NCI-H748 treated with DMSO at 0.1 percent for 48 hours (cell line): ENCODE measurements around the gene UBAC2.
A peak's percentile ranks its signal among the peaks of the same experiment; 100 is the strongest.

Source experiments
- DNase-seq: peaks from one replicate; lab custom pipeline; 2025; lab: John Stamatoyannopoulos, UW

The UBAC2 gene

DNA sequence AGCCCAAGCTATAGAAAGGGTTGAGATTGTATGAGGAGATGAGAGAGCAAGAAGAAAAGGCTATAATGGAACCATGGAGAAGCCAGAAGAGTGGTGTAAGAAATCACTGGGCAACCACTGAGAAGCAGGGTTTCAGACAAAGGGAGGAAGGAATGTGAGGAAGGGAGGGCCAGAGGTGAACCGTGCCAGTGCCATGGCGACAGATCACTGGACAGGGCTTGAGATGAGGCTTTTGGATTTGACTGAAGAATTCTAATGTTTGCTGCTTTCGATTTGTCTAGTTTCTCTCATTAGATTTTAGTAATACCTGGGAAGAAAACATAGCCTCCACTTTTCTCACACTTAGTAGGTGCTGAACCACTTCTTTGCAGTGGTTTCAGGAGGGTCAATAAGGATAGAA, 112.8 kb downstream of the UBAC2 start:
- DNase-seq, result peak; percentile 45

DNA sequence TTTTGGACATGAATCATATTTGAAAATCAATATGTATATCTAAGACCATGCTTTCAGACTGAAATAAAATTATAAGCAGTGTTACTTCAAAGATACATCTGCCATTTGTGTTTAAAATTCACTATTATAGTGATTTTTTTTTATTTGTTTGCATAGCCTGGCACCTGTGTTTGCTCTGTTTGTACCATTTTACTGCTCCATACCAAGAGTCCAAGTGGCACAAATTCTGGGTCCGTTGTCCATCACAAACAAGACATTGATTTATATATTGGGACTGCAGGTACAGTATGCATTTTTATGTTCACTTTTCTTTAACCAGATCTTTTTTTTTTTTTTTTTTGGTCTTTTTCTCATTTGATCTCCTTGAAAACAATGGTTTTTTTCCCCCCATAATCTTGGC, 113.3 kb downstream of the UBAC2 start:
- DNase-seq, result no peak

DNA sequence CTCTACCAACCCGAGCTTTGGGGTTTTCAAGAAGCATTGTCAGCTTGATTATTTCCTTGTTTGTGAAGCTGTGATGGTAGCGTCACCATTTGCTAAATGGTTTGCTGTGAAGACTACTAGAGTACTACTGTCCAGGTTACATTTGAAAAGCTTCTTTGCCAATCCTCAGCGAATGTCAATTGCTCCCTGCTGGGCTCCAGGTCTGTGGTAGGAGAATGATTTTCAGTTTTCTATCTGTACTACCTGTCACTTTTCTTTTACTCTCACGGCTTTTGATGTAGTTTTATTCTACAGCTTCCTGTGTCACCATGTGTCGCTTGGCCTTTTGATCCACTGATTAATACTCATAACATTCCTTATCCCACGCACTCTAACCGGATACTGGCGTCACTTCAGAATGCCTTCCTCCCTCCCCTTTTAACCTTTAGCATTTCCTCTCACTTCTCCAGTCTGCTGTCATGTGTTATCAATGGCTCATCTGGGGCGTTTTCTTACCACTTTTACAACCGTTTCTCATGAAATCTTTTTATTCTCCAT, 114.1 kb downstream of the UBAC2 start:
- no peak for DNase-seq

DNA sequence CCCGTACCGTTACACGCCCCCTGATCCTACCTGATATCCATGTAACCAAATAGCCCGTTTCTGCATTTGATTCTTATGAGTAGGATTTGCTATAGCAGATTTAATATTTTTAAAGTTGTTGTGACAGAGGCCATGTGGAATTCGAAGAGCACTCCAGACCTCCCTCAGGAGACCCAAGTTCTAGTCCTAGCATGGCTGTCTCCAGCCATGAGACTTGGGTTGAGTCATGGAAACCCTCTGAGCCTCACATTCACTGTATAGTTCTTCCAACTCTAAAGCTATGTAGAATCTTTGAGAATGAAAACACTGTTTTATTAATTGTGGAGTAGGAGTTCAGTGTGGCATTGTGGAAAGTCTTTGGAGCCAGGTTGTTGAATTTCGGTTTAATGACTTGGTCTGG, 114.5 kb downstream of the UBAC2 start:
- DNase-seq, result no peak

DNA sequence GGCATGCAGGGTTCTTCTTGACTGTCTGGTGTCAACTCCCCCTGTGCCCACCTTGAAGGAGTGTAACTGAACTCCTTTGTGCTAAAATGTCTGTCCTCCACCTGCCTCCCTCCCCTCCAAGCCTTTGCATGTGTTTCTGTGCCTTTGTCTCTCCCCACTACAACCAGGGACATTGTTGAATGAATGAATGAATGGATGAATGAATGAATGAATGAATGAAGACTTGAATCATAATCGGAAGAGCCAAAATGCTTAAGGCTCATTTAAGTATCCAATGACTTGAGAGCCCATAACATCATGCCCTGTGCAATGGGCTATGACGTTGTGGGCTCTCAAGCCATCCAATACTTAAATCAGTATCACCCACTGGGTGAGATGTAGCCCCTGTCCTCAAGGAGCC, 115.6 kb downstream of the UBAC2 start:
- DNase-seq, result no peak

DNA sequence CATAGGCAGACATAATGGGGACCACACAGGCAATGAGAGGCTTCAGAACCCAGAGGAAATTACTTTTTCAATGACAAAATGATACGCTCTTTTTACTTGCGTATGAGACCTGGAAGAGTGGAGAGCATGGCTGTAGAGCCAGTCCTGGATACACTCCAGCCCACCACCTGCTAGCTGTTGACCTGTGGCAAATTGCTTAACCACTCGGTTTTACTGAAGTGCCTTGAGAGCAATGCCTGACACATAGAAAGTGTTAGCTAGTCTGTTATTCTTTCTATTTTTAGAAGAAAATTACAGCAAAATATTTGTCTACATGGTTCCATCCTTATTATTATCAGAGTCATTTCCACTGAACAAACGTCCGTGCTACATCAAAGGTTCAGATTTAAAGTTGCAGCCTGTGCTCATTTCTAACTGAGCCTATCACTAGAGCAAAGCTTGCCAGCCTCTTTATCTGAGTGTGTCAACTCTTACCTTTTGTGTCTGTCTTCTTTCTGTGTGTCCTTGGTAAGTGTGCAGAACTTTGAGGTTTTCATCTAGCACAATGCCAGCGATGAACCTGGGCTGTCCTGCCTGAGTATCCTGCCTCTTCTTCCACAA, 116.1 kb downstream of the UBAC2 start:
- peak; percentile 91 for DNase-seq

- no peak for DNase-seq
These were observed 120.2 kb downstream of the UBAC2 start for GRCh38 chr13:99320693-99321481.

DNA sequence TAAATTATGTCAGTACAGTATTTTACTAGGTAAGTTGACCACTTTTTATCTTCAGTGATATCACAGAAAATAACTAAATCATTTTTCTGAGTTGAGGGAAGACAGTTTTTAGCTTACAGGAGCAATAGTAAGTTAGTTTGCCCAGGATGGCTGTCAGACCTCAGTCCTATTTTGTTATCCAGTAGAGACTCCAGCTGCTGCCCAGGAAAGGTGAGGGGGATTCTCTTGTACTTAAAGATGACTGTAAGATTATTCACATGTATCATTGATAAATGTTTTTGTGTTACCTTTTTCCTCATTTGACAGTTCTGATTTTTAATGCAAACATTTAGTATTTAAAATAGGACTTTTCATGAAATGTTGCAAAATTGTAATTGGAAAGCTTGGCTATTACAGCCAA, 121.1 kb downstream of the UBAC2 start:
- no peak for DNase-seq

- DNase-seq, result no peak
These were observed 121.8 kb downstream of the UBAC2 start for GRCh38 chr13:99322297-99323103.

- no peak for DNase-seq
These were observed 122.8 kb downstream of the UBAC2 start for GRCh38 chr13:99323488-99323887.

GRCh38 chr13:99326012-99326411, 125.4 kb downstream of the UBAC2 start:
- DNase-seq, result no peak

DNA sequence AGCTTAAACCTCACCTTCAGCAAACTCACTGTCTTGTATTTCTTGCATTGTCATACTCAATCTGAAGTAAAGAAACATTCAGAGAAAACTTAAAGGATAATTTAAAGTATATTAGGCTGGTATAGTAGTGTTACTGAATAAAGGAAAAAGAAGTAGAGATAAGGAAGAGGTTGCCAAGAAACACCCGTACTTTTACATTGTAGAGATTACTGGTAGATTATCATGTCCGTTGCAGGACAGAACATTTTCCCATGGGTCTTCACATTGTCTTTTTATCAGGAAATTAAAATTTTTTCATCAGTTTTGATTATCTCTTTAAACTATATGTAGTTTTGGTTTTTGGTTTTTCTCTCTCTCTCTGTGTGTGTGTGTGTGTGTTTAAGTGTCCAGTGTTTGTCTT, 126.5 kb downstream of the UBAC2 start:
- no peak for DNase-seq

DNA sequence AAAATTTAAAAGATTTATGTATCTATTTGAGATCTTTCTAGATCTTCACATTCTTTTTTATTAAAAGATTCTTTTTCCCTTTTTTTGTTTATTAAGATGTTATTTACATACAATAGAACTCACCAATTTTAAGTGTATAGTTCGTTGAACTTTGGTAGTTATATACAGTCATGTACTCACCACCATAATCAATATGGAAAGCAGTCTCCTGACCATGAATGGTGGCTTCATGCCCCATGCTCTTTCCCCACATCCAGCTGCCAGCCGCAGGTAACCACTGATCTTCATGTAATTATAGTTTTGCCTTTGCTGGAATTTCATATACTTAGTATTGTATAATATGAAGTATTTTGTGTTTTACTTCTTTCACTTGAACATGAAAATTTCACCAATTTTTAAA, 127.1 kb downstream of the UBAC2 start:
- DNase-seq, result no peak

- DNase-seq, result no peak
These were observed 128.8 kb downstream of the UBAC2 start for GRCh38 chr13:99329477-99329876.

DNA sequence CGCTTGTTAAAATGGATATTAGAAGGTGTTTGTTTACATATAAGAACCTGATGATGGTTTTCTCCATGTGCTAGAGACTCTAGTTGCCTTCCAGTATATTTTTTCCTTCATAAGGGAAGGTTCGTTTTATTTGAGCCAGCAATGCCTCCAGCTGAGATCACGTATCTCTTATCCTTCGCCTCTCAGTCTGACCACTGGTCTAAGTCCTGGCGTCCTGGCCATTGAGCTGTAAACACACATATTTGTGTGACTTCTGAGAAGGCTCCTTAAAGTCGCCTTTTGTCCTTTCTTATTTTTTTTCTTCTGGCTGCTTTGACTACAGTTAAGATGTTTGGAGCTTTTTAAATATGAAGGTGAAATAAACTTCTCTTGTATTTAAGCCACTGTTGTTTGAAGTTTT, 130.3 kb downstream of the UBAC2 start:
- no peak for DNase-seq

DNA sequence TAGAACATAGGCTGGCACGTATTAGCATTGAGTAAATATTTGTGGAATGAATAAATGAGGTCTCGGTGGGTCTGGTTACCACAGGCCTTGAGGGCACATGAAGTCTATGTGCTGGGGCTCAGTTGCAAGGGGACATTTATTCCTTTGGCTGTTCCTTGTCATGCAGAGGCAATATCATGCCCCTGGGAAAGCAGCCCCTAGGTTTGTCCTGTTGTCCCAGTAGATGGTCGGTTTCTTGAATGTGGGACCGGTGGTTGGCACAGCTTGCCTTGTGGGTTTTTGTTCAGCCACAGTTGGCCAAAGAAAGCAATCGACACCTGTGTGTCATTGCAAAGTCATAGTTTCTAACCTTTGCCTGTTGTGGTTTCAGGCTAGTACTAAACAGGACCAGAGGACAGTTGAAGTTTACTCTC, 131.2 kb downstream of the UBAC2 start:
- no peak for DNase-seq

DNA sequence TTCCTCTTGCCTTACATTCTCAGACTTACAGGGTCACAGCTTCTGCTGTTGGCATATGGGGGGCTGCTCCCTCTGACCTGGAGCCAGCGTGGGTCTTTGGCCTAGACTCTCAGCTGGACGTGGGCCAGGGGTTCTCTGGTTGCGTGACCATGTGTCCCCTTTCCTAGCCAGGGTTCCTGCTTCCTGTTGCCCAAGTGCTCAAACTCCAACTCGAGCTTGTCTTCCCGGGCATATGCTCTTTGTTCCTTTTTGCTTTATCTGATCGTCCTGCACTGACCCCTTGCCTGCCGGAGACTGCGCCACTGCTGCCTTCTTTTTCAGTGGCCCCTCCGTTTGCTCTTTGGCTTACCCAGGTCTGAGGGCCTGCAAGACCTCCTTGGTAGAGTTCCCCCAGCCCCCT, 131.8 kb downstream of the UBAC2 start:
- no peak for DNase-seq

GRCh38 chr13:99334221-99334620, 133.6 kb downstream of the UBAC2 start:
- DNase-seq, result no peak

DNA sequence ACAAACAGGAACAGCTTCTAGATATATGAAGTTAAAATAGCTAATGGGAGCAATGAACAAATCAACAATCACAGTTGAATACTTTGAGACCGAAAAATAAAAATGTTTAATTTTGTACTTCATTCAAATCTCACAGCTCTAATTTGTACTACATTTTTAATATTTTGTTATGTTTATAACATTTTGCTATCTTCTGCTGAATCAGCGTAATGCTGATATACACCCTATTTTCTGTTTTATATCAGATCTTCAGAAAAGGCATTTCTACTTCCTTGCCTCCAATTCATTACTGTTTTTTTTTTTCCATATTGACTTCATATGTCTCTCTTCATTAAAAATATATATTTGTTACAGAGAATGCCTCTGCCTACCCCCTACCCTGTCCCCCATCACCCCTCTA, 134.4 kb downstream of the UBAC2 start:
- no peak for DNase-seq

DNA sequence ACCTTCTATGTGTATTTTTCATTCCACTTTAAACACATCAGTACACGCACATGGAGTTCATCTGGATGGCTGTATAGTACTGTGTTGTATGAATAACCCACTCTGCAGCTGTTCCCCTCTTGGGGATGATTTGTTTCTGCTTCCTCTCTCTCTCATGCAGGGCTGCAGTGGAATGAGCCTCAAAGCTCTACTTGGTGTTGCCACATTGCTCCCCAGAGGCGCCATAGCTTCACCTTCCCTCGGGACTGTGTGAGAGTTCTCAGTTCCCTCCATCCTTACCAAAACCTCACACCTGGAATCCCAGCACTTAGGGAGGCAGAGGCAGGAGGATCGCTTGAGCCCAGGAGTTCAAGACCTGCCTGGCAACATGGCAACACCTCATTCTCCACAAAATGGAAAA, 134.9 kb downstream of the UBAC2 start:
- DNase-seq, result no peak

DNA sequence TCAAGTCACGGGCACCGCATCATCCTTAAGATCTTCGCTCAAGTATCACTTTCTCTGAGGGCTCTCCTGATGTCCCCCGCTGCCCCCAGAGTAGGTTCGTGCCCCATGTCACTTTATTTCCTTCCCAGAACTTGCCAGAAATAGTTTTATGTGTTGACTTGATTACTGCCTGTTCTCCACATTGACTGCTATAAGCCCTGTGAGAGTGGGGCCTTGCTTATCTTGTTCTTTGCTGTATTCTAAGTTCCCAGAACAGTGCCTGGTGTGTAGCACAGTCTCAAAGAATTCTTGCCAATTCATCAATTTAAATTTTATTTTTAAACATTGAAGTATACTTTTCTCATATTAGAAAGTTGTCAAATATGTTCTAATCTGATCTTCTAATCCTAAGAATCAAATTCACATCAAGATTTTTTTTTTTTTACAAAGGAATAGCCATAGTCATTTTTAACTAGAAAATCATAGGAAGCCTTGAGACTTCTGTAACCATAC, 138.6 kb downstream of the UBAC2 start:
- no peak for DNase-seq

DNA sequence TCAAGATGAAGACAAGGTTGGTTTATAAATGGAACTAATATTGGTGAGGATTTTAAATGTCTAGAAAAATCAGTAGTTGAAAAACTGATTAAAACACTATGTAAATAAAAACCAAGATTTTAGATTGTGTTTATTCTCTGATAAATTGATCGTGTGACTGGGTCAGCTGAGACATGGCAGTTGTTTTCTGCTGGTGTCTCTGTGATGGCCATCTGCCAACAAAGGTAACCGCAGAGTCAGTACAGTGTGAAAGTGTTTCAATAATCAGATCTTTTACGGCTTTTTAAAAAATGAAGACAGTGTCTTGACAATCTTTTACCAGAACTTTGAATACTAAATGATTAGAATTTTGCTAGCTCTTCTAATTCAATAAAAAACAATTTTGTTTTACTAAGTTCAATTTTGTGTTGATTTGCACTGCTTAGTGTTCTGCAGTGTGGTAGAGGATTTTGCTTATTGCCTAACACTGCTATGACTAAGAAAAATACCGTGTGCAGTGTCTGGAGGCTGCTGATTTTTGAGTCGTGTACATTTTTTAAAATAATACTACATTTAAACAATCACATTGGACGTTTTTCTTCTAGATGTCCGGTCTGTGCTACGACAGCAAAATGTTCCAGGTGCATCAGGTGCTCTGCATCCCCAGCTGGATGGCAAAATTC, 139.2 kb downstream of the UBAC2 start:
- no peak for DNase-seq
